OCI-LY1 (cell line): Measurements from ENCODE around the gene PSMC4.

Source experiments
- H2AFZ ChIP-seq: fragments of 200-600 bp; sonication (generic), shearing (Covaris generic); 2 replicates; pipeline ENCODE4 v1.6.0; 2014; ENCODE audit warnings: antibody characterized with exemption, mild to moderate bottlenecking, low read length
- H3F3A ChIP-seq: fragments of 200-600 bp; sonication (generic), shearing (Covaris generic); 2 replicates; pipeline ENCODE4 v1.6.0; 2014; ENCODE audit warnings: mild to moderate bottlenecking, antibody characterized with exemption, low read length, moderate library complexity; ENCODE audit not compliant: insufficient read depth
- H3K27ac ChIP-seq: fragments of 200-600 bp; sonication (generic); 2 replicates; pipeline ENCODE4 v1.5.1; 2014; ENCODE audit warnings: low read length, mixed run types, mild to moderate bottlenecking, low read depth; ENCODE audit not compliant: poor library complexity, severe bottlenecking
- H3K27me3 ChIP-seq: fragments of 200-600 bp; sonication (generic); 2 replicates; pipeline ENCODE4 v1.6.0; 2014; ENCODE audit warnings: antibody characterized with exemption, mild to moderate bottlenecking, low read length, moderate library complexity; ENCODE audit not compliant: insufficient read depth
- H3K36me3 ChIP-seq: fragments of 200-600 bp; sonication (generic); 2 replicates; pipeline ENCODE4 v1.6.1; 2014; ENCODE audit warnings: mild to moderate bottlenecking, antibody characterized with exemption, low read length, moderate library complexity, mixed read lengths; ENCODE audit not compliant: insufficient read depth
- H3K4me1 ChIP-seq: fragments of 200-600 bp; sonication (generic); 2 replicates; pipeline ENCODE4 v1.5.1; 2014; ENCODE audit warnings: mild to moderate bottlenecking, low read length, moderate library complexity; ENCODE audit not compliant: insufficient read depth, severe bottlenecking
- H3K4me2 ChIP-seq: fragments of 200-600 bp; sonication (generic), shearing (Covaris generic); 2 replicates; pipeline ENCODE4 v1.6.1; 2014; ENCODE audit warnings: low read length
- H3K4me3 ChIP-seq: fragments of 200-600 bp; sonication (generic); 2 replicates; pipeline ENCODE4 v1.5.1; 2014; ENCODE audit warnings: low read length, low read depth, mild to moderate bottlenecking, mixed read lengths; ENCODE audit not compliant: poor library complexity, severe bottlenecking
- H3K79me2 ChIP-seq: fragments of 200-600 bp; shearing (Covaris generic); 2 replicates; pipeline ENCODE4 v1.6.1; 2016; ENCODE audit warnings: mixed run types, low read length, mixed read lengths; ENCODE audit not compliant: insufficient read depth
- H3K9ac ChIP-seq: fragments of 200-600 bp; sonication (generic), shearing (Covaris generic); 2 replicates; pipeline ENCODE4 v1.6.1; 2014; ENCODE audit warnings: mild to moderate bottlenecking, low read length, mixed read lengths
- H3K9me2 ChIP-seq: fragments of 200-600 bp; sonication (generic), shearing (Covaris generic); 2 replicates; pipeline ENCODE4 v1.6.1; 2014; ENCODE audit warnings: low read depth, mild to moderate bottlenecking, low read length, mixed read lengths
- H3K9me3 ChIP-seq: fragments of 200-600 bp; shearing (Covaris generic); 2 replicates; pipeline ENCODE4 v1.6.1; 2014; ENCODE audit warnings: low read length, mixed read lengths
- H4K20me1 ChIP-seq: fragments of 200-600 bp; sonication (generic), shearing (Covaris generic); 2 replicates; pipeline ENCODE4 v1.6.0; 2016; ENCODE audit warnings: mild to moderate bottlenecking, low read length; ENCODE audit not compliant: insufficient read depth
- EZH2 ChIP-seq: fragments of 200-600 bp; sonication (generic), shearing (Covaris generic); IDR thresholded peaks from 2 replicates; pipeline ENCODE4 v1.8.0; 2017; ENCODE audit warnings: borderline replicate concordance, mixed run types, mild to moderate bottlenecking, antibody characterized with exemption, low read length, moderate library complexity, mixed read lengths
- TF ChIP-seq, protein P1 (sequence below): fragments of 200-600 bp; sonication (generic), shearing (Covaris generic); IDR thresholded peaks from 2 replicates; pipeline ENCODE4 v1.5.1; 2017; ENCODE audit warnings: mild to moderate bottlenecking, antibody characterized with exemption, low read length, moderate library complexity, mixed read lengths

PSMC4 gene

DNA sequence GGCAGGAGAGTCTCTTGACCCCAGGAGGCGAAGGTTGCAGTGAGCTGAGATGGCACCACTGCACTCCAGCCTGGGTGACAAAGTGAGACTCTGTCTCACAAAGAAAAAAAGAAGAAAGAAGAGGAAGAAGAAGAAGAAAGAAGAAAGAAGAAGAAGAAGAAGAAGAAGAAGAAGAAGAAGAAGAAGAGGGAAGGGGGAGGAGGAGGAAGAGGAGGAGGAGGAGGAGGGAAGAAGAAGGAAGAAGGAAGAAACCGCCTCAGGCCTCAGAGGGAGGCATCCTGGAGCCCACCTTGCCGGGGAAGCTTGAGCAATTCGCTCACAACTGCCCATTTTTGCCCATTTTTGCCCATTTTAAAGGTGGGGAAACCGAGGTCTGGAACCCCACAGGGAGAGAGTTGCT lies 46.0 kb upstream of the PSMC4 start:
- H4K20me1 ChIP-seq = no peaks in the 10 kb centered on the region
- no peaks in the 10 kb centered on the region for H3F3A ChIP-seq
- H2AFZ ChIP-seq = no peak overlapping the region
- H3K9me3 ChIP-seq = 0 out of 2 replicates have a peak, but pooled peaks cover 1% of the 10 kb centered on the region
- TF ChIP-seq, protein P1, sequence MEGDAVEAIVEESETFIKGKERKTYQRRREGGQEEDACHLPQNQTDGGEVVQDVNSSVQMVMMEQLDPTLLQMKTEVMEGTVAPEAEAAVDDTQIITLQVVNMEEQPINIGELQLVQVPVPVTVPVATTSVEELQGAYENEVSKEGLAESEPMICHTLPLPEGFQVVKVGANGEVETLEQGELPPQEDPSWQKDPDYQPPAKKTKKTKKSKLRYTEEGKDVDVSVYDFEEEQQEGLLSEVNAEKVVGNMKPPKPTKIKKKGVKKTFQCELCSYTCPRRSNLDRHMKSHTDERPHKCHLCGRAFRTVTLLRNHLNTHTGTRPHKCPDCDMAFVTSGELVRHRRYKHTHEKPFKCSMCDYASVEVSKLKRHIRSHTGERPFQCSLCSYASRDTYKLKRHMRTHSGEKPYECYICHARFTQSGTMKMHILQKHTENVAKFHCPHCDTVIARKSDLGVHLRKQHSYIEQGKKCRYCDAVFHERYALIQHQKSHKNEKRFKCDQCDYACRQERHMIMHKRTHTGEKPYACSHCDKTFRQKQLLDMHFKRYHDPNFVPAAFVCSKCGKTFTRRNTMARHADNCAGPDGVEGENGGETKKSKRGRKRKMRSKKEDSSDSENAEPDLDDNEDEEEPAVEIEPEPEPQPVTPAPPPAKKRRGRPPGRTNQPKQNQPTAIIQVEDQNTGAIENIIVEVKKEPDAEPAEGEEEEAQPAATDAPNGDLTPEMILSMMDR = no peak
- no peak for TF ChIP-seq EZH2
- peaks cover 86% of the 10 kb centered on the region for H3K36me3 ChIP-seq
- no peaks in the 10 kb centered on the region for H3K79me2 ChIP-seq
- H3K27ac ChIP-seq = no peak overlapping the region
- no peak overlapping the region for H3K4me3 ChIP-seq
- no peak overlapping the region for H3K4me2 ChIP-seq
- no peaks in the 10 kb centered on the region for H3K4me1 ChIP-seq
- H3K9ac ChIP-seq = no peak overlapping the region
- no peaks in the 10 kb centered on the region for H3K9me2 ChIP-seq
- no peaks in the 10 kb centered on the region for H3K27me3 ChIP-seq

DNA sequence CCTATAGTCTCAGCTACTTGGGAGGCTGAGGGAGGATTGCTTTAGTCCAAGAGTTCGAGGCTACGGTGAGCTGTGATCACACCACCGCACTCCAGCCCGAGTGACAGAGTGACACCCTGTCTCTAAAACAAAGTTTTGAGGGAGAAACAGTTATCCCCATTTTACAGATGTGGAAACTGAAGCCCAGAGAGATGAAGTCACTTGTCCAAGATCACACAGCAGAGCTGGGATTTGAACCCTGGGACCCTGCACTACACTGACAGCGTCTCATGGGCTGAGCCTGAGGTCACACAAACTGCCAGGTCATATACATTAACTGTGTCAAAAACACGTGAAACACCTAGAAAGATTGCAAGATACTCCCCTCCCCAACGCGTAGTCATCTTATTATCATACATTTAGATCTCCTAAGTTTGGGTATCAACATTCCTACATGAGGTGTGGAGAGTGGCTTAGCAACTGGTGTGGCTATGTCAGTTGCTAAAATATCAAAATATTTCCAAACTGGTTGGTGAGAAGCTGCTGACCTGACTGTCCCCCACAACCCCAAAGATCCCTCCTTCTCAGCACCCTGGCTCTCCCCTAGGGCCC lies 44.7 kb upstream of the PSMC4 start:
- Histone ChIP-seq H3K4me1 (no peaks in the 10 kb centered on the region), H3K27ac (no peak overlapping the region), H4K20me1 (no peaks in the 10 kb centered on the region), H3K9me2 (no peaks in the 10 kb centered on the region), H3K9ac (no peak overlapping the region), H3K27me3 (no peaks in the 10 kb centered on the region), H3F3A (no peaks in the 10 kb centered on the region), H3K9me3 (0 out of 2 replicates have a peak, but pooled peaks cover 3% of the 10 kb centered on the region), H3K79me2 (no peaks in the 10 kb centered on the region), H2AFZ (no peak overlapping the region), H3K36me3 (peaks cover 85% of the 10 kb centered on the region), H3K4me2 (no peak overlapping the region), H3K4me3 (no peak overlapping the region)
- no peak for TF ChIP-seq EZH2
- TF ChIP-seq, protein P1 = no peak

DNA sequence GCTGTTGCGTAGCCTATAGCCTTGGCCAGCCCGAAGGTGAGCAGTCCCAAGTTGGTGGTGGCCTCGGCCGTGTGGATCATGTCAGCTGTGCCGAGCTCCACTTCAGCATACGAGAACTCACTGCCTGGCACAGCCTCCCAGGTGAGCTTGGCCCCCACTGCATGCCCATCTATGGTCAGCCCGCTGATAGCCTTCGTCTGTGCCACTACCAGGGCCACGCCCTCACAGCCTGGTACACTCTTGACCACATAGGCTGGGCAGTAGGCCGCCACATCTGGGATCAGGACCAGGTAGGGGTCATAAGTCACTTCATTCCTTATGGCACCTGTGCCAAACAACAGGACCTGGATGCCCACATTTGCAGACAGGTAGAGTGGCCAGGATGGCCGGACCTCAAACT lies 43.9 kb upstream of the PSMC4 start:
- H4K20me1 ChIP-seq = no peaks in the 10 kb centered on the region
- TF ChIP-seq, protein P1 = no peak
- no peak for TF ChIP-seq EZH2
- no peaks in the 10 kb centered on the region for H3K27me3 ChIP-seq
- H3F3A ChIP-seq = no peaks in the 10 kb centered on the region
- no peak overlapping the region for H3K9ac ChIP-seq
- H3K4me2 ChIP-seq = no peak overlapping the region
- H3K79me2 ChIP-seq = no peaks in the 10 kb centered on the region
- no peaks in the 10 kb centered on the region for H3K4me1 ChIP-seq
- H3K27ac ChIP-seq = no peak overlapping the region
- H3K9me2 ChIP-seq = no peaks in the 10 kb centered on the region
- no peak overlapping the region for H2AFZ ChIP-seq
- no peak overlapping the region for H3K4me3 ChIP-seq
- 0 out of 2 replicates have a peak, but pooled peaks cover 3% of the 10 kb centered on the region for H3K9me3 ChIP-seq
- peaks cover 79% of the 10 kb centered on the region for H3K36me3 ChIP-seq
